HG03432 (cell line): ENCODE data around the gene IL2RA.
A peak's percentile ranks its signal among the peaks of the same experiment; 100 is the strongest.
"Not testable (repeated sequence)": the region's sequence is repeated elsewhere in the genome, so short reads cannot be mapped to it uniquely, and the experiment has no call there.

Source experiments
- ATAC-seq: cut with Tn5 transposase; IDR thresholded peaks from one replicate; pipeline ENCODE4 v1.9.1; 2021; ENCODE audit warnings: mild to moderate bottlenecking, moderate library complexity; ENCODE audit not compliant: unreplicated experiment

The IL2RA gene

DNA sequence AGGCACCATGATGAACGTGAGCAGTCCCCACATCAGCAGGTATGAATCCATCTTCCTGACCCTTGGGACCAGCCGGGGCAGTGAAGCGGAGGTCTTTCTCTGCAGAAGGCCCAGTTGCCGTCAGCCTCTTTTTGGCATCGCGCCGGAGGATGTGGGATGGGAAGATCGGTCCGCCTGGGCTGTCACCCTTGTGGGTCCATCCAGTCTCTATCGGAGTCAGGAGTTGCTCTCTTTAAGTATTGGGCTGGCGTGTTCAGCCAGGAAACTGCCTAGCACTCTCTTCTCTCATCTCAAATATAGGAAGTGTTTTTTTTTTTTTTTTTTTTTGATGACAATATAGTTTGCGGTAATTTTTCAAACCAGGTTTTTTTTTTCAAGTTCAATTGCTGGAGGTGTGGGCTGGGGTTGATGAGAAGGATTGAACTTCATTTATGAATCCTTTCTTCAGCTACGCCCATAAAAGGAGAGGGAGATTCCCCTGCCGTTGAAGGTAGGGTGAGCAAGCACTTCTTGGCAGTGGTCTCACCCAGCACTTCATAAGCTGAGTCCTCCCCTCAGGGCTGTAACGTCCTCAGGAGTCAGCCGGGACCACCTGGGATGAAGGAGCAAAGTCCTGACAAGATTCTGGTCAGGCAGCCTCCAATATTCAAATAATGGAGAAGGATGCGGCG is at the start of gene IL2RA:
IL2RA (minus strand) TSS at position 267 of the 671 bp plus-strand sequence; CDS start at position 51, 216 bp downstream.
- ATAC-seq: no peak

DNA sequence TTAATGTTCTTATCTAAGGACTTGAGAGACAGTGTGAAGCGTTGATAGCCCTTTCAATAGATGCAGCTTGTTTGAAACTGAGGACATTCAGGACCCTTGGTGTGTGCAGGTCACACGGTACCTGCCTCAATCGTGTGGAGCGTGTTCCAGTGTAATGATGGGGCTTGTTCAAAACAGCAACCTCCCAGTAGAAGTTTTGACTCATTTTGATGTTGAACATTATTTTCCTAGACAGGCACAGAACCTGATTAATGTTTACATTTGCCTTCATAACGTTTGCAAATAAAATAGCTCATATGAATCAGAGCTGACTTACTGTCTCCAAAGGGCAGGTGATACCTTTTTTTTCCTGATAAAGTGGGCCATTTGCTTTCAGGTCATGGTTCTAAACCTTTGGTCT is 48.0 kb upstream of the IL2RA start:
- no peak for ATAC-seq

DNA sequence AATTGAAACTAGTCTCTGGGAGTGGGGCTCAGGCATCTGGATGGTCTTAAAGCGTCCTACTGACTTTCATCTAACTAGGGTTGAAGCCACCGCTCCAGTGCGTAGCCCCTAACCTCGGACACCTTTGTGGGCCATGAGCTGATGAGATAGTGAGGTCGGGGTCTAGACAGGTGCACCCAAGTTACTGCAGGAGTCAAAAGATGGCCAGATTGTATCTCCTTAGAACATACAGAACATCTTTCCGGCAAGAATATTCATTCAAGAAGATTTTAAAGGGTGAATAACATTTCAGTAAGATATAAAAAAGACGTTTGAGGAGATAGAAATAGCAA is 47.2 kb upstream of the IL2RA start:
- ATAC-seq: no peak

DNA sequence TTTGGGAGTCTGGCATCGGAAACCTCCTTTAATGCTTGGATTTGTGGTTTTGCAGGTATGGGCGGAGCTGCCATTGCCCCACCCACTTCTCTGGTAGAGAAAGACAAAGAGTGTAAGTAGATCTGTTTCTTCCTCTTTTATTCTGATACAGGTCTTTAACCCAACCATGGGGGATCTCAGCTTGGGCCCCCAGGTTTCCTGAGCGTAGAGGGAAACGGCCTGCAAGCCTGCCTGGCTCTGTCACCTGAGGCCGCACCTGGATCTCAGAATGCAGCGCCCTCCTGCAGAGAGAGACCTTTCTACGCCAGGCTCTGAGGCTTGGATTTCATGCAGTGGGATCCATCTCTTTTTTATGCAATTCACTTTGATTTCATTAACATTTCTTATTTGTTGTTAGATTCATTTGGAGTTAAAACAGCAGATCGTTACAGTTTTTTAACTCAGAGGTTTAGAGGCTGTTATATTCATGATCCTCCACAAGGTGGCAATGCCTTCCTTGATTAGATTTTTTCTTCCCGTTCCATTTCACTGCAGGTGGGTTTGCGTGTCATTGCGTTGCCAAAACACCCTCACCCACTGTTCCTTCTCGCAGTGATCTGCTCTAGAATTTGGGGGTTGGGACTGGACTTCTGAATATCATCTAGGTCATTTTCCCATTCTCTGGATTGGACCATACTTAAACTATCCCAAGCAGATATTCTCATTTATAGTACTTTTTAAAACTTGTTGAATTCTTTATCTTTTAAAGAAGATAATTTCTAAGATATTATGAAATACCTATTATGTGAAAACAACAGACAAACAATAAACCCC is 46.7 kb upstream of the IL2RA start:
- no peak for ATAC-seq

DNA sequence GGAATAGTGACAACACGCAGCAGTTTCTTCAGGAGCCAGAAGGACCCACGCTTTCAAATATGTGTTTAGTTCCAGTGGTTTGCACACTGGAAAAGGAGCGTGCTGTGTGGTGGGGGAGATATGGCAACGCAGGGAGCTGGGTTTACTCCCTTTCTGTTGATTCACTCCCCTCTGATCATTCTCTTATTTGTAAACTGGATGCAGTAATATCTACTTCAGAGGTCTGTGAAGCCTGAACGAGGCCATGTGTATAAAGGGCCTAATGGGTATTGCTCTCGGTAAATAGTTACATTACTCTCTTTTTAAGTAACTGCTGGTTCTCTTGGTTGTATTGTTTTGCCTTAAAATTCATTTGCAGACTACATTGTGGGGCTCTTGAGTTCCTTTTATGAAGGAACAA is 45.9 kb upstream of the IL2RA start:
- ATAC-seq: no peak

DNA sequence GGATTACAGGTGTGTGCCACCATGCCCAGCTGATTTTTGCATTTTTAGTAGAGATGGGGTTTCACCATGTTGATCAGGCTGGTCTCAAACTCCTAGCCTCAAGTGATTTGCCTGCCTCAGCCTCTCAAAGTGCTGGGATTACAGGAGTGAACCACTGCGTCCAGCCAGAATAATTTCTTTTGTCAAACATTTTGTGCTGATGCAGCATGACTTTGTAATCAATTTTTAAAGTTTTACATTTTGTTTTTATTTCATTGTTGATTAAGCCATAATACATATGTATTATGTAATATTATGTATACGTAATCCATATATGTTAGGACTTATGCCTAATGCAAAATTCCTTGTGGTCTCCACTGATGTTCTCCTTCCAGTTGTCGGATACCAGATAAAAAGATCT is 45.4 kb upstream of the IL2RA start:
- not testable (repeated sequence) for ATAC-seq

DNA sequence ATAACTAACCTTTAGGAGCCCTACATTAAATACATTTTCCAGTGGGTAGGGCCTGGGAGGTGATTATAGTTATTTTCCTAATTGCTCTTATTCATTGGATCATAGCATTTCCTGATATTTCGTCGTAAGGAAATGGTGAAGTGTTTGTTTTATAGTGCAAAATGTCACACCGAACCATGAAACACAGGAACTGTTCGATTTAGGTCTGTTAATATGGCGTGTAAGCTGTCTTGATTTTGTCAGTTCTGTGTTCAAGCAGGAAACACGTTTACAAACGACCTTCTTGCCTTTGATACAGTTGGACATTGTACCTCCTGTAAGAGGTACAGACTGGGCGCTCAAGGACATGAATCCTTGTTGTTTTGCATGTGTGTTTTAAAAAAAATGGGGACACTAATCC is 41.4 kb upstream of the IL2RA start:
- ATAC-seq: no peak

DNA sequence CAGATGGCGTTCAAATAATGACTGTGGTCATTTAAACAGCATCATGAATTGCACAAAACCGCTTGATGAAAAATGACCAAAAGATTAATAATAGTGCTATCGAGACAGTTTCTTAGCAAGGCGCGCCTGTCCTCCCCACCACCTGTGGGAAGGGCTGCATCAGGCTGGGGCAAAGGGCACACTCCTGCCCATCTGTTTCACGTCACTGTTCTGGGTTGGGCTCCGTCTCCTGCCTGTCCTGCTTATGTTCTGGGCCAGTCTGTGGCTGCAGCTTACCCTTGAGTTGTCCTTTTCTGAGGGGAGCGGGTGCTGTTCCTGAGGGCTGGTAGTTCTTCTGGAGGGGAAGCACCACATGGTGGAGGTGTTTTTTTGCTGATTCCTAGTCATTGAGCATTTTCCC is 40.0 kb upstream of the IL2RA start:
- ATAC-seq: no peak

DNA sequence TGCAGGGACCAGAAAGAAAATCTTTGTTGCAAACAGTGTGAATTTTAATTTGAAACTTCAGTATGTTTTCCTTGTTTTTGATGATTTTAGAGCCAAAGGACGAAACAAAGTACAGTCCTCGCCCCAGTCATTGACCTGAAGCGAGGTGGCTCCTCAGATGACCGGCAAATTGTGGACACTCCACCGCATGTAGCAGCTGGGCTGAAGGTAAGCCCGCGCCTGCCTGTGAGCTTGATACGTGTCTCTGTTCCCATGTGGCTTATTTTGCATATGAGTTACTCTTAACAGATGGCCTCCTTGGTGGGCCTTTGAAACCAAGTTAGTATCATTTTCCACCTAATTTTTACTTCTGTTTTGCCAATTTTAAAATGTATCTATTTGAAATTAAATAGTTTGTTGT is 39.0 kb upstream of the IL2RA start:
- peak; percentile 84 for ATAC-seq

DNA sequence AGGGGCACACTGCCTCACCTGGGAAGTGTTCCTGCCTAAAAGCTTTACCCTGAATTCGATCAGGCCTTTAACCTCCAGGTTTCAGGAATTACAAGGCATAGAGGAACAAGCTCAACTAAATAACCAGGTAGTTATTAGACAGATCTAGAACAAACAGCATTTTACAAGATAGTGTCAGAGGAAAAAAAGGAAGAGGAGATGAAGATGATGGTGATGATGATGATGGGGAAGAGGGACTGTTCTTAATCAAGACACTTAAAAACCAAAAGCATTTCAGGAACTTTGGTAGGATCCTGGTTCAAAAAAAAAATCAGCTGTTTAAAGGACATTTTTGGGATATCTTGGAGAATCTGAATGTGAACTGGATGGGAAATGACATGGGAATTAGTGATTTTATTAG is 38.2 kb upstream of the IL2RA start:
- no peak for ATAC-seq

DNA sequence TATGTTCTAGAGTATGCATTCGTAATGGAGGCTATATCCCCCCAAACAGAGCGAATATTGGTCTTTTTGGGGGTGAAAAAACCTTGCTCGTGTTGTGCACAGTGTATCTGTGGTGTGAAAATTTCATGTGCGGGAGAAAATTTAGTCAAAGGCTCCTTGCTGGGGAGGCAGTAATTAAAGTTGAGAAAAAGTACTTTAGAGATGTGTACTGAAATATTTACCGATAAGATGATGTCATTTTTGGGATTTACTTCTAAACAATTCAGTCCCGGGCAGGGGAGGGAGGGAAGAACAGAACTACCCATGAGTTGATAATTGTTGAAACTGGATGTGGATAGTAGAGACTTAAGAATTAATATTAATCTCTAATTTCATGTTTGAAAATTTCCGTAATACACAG is 36.0 kb upstream of the IL2RA start:
- no peak for ATAC-seq

DNA sequence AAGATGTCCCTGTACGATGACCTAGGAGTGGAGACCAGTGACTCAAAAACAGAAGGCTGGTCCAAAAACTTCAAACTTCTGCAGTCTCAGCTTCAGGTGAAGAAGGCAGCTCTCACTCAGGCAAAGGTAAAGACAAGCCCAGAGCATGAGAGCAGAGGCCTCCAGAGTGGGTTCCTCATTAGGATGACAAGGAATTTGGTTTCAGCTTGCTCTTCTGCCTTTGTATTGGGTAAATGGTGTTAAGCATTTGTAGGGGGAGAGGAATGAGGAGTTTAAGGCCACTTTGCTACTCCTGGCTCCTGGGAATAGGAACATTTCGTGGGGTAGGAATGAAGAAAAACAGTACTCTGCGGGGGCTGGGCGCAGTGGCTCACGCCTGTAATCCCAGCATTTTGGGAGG is 34.9 kb upstream of the IL2RA start:
- ATAC-seq: no peak

DNA sequence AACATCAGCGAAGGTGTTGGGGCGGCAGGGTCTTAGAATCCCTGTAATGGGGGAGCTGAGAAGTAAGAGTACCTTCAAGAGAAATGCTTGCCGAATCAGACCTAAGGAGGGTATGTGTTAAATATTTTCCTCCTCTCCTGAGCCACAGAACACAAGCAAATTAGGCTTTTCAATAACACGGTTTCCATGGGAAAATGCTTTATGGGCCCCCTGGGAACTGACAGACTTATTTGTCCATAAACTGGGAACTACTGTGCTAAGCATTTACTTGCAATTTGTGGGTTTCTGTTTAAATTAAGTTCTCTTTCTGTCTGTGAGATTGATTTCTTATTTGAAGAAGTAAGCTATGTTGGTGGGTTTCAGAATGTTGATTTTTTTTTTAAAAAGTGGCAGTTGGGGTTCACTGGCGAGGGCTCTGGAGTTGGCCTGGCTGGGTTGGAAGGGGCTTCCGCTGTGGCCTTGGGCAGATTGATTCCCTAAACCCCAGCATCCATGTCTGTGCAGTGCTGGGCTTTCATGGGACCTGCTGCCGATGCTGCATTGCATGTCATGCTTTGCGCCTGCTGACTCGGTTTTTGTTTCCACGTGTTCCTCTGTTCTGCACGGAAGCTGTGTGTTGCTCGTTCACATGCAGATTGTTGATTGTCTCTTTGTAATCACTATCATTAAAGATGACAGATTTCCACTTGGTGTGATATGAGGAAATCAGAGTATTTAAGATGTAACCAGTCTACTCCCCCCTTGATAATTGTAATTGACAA is 33.8 kb upstream of the IL2RA start:
- no peak for ATAC-seq

DNA sequence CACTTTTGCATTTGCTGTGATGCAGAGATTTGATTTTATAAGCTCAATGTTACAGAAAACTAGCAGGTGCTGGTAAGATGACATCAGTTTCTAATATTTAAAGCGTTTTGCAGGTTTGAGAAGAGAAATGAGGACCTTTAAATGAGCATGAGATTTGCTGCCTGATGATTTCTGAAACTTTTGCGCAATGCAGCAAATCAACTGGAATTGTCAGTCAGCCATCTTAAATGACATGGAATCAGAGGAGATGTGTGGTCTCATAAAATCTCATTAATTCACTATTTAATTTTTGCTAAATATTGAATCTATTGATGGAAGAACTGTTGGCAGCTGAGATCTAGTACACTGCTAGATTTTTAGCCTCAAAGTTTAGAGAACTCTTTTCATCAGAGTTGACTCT is 30.6 kb upstream of the IL2RA start:
- no peak for ATAC-seq

DNA sequence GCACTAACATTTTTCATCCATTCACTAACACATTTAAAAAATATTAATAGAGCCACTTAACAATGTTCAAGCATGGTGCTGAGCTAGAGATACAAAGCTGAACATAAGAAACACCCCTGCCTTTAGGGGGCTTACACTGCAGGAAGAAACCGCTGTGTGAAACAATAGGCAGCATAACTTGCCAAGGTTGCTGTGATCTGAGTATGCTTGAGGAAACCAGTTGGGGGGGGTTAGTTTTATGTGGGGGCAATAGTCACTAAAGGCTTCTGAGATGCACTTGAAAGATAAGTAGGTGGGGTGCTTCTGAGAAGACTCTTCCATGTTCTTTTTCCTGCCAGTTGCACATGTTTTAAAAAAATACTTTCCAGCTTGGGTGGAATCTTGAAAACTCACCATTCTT is 29.5 kb upstream of the IL2RA start:
- ATAC-seq: no peak

DNA sequence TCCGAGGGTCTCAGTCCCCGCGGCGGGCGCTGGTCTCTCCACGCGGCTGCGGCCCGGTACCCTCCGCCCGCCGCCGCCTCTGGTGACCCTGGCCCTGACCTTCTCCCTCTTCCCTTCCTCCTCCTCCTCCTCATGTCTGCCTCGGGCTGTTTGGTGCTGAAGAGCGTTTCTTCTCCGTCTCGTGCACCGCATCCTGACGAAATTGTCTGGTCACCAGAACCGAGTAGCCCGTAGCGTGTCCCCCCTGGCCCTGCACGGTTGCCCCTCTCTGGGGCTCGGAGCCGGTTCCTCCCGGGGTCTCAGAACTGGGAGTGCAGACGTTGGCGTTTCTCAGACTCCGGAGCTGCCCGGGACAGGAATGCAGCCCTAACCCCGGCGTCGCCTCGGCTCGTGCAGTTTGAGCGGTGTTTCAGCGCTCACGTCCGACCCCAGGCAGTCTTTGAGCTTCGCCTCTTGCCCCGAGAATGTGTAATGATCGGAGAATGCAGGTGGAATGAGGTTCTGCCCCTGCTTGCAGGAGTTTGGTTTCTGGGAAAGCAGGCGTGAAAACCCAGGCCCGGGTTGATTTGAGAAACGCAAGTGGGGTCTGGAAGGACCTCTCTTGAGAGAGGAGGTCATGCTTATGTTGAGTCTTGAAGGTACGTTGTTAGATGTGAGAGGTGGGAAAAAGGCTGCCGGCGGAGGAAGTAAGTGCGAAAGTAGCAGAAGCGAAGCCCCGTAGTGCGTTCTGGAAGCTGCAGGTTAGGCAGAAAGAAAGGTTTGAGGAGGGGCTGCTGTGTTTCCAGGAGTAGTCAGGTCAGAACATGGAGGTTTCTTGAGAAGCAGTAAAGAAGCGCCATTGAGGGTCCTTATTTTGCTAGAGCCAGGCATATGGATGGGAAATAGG is 27.4 kb upstream of the IL2RA start:
- peak; percentile 7 for ATAC-seq

DNA sequence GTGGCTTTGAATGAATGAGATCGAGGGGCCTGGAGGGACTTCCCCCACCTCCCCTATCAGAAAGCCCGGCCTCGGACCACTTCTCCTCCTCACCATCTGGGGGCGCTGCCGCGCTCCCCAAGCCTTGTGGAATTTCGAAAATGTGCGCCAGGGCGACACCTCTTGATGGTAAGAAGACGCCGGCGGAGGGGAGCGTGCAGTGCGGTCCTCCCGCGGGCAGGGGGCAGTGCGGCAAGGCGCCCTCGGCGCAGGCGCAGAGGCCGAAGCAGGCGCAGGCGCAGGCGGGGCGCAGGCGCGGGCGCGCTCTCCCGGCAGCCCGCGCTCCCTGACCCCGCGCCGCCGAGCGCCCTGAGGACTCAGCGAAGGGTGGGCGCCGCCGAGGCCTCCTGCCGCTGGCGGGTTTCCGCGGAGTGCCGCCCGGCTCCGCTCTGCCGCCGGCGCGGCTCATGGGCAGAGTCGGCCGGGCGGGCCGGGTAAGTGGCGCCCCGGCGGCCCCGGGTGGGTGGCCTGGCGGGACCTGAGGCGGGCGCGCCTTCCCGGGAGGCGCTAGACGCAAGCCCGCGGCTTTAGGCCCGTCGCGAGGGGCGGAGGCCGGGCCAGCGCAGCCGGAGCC is 26.7 kb upstream of the IL2RA start, which contains the start of gene RBM17:
RBM17 (plus strand) TSS at position 314 of the 613 bp plus-strand sequence. CDS start 8,032 bp downstream, outside the sequence.
- peak; percentile 93 for ATAC-seq

DNA sequence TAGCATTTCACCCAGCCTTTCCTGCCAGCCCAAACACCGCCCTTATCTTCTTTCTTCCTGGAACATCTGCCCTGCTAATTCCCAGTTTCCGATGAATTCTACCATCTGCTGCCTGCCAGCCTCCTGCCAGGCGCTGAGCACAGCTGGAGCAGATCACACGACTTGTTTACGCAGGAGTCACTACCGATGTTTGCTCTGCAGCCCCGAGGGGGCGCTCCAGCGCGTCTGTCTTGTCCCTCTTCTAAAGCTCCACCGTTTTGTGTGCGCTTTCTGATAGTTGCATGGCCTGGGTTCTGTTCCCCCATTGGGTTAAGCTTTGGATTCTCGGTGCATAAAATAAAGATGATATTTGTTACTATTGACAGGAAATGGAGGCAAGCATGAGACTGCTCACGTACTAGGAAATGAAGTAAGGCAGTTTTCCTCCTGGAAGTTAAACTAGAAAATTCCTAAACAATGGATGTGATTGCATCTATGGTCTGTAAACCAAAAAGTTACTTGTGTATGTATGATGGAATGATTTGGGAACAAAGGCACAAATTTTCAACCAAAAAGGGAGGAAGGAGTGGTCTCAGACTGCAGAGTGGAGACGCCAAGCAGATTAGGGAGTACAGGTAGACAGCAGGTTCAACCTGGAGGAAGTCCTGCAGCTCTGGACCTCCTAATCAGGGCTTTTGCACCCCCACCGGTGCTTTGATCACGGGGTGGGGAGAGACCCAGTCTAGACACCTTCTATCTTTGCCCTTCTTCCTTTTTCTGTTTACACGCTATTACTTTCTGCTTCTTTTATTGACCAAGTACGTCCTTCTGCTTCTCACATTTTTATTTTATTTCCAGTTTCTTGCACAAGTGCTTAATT is 24.4 kb upstream of the IL2RA start:
- peak; percentile 46 for ATAC-seq
